Astrocyte of the cerebellum (primary cell): ENCODE data around the gene SGCD.

ENCODE experiments used
- DNase-seq: peaks from one replicate; pipeline ENCODE4 v3.0.0-alpha.2; 2011; ENCODE audit warnings: low read depth
- H3K4me3 ChIP-seq: 2 replicates; pipeline ENCODE4 v1.5.1; 2011; ENCODE audit warnings: mild to moderate bottlenecking, low read depth, low read length, moderate library complexity
- in situ Hi-C: cut with HindIII; loops from 2 replicates; pipeline ENCODE4 v1.10.0; 2017; ENCODE audit warnings: low sequenced_read_pairs
- TF ChIP-seq, protein P1 (sequence below): IDR thresholded peaks from 2 replicates; pipeline ENCODE4 v1.5.1; 2012; ENCODE audit warnings: low read length, low read depth, moderate library complexity, mild to moderate bottlenecking; ENCODE audit errors: missing control alignments

SGCD gene

DNA sequence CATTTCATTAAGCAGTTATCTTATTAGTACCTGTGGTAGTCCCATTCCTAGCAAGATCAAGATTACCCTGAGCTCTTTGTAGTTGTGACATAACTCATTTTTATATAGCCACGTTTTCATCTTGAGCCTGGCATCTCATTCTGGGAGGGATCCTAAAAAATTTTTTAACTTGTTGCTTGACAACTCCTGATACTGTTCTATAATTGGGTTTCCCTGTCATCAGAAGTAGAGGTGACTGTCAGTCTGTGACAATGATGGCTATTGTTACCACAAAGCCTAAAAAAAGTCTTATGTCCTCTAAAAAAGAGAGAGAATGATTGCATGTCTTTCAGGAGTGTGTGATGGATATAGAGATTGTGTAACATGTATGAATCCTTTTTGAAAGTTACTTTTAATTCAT is 164.8 kb downstream of the SGCD start:
- in situ Hi-C loops, result no loop called here
- no peak overlapping the region for H3K4me3 ChIP-seq
- TF ChIP-seq, protein P1, sequence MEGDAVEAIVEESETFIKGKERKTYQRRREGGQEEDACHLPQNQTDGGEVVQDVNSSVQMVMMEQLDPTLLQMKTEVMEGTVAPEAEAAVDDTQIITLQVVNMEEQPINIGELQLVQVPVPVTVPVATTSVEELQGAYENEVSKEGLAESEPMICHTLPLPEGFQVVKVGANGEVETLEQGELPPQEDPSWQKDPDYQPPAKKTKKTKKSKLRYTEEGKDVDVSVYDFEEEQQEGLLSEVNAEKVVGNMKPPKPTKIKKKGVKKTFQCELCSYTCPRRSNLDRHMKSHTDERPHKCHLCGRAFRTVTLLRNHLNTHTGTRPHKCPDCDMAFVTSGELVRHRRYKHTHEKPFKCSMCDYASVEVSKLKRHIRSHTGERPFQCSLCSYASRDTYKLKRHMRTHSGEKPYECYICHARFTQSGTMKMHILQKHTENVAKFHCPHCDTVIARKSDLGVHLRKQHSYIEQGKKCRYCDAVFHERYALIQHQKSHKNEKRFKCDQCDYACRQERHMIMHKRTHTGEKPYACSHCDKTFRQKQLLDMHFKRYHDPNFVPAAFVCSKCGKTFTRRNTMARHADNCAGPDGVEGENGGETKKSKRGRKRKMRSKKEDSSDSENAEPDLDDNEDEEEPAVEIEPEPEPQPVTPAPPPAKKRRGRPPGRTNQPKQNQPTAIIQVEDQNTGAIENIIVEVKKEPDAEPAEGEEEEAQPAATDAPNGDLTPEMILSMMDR, result no peak
- no peak for DNase-seq

DNA sequence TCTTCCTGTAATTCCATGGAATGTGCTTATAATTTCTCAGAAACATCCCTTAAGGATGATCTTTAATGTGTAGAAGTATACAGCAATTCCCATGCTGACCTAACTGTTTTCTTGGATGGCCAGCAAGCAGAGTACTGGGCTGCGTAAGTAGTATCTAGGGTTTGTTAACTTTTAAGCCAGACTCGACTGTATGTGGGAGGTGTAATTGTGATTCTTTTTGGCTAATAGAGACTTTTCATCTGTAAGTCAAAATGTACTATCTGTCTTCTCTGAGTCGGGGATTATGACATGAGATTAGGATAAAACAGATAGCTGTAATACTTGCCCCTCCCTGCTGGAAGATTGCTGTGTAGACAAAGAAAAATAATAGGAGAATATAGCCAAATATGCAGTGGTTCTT is 169.3 kb downstream of the SGCD start:
- TF ChIP-seq, protein P1, result no peak
- no peak overlapping the region for H3K4me3 ChIP-seq
- in situ Hi-C loops, result no loop called here
- no peak for DNase-seq

DNA sequence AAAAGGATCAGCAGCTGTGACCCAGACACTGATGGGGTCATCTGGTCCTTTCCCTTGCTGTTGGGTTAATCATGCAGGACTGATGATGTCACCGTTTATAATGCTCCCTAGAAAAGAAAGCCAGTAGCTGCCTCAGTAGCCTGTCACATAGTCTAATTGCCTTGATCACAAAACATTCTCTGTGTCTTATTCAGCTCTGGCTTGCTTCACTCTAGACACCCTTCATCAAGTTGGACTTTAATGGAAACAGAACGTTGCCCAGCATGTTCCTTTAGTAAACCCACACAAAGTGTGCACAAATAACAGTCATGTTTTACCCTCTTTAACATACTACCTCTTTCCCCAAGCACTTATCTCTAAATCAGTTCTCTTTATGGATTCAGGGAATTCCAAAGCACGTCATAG is 170.8 kb downstream of the SGCD start:
- DNase-seq, result no peak
- in situ Hi-C loops, result no loop called here
- TF ChIP-seq, protein P1, result no peak
- H3K4me3 ChIP-seq, result no peak overlapping the region

DNA sequence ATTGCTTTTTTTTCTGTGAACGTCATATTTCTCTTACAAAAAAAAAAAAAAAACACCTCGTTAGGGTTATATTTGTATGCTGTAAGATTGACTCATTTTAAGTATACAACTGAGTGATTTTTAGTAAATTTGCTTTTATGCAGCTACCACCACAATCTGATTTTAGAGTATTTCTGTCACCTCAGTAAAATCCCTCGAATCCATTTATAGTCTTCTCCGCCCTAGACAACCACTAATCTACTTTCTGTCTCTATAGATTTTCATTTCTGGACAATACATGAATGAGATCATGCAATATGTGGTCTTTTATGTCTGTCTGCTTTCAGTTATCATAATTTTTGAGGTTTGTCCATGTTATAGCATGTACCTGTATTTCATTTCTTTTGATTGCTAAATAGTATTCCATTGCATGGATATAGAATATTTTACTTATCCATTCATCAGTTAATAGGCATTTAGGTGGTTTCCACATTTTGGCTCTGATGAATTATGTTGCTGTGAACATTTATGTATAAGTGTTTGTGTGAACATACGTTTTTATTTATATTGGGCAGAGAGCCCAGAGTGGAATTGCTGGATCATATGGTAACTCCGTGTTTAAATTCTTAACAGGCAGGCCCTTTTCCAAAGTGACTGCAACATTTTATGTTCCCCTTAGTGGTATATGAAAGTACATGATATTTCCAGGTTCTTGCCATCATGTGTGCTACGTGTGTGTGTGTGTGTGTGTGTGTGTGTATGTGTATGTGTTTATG is 171.4 kb downstream of the SGCD start:
- in situ Hi-C loops, result no loop called here
- no peak for DNase-seq
- H3K4me3 ChIP-seq, result no peak overlapping the region
- TF ChIP-seq, protein P1, result no peak

DNA sequence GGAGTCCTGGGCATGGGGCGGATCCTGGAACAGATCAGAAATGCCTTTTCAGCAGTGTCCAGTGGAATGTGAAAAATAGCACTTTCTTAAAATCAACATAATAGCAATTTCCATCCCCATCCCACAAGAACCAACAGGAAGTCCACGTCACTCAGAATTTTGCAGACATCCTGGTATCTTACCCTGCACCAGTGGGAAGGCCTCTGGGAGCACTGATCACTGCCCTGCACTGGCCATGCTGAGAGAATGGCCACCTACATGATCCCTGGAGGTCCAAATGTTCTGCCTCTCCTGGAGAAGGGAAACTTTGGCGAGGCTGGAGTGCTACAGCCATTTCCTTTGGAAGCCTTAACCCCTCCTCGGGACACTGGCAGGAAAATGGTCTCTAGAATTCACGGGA is 173.8 kb downstream of the SGCD start:
- in situ Hi-C loops, result no loop called here
- DNase-seq, result no peak
- no peak overlapping the region for H3K4me3 ChIP-seq
- TF ChIP-seq, protein P1, result no peak

DNA sequence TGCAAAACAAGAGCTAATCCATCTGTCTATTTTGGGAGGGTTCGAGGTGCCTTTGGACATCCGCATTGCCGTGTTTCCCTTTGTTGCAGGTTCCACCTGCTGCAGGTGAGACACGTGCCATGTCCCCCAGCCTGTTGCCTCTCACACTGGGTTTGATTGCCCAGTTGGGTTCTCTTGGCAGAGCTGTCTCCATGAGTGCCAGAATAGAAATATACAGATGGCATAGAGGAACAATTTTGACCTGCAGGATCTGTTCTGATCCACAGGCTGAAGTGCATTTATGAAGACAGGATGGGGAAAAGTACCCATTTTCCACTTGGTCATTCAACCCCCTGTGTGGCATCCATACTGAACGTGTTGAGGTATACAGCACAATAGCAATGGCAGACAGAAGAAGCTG is 178.1 kb downstream of the SGCD start:
- in situ Hi-C loops, result no loop called here
- H3K4me3 ChIP-seq, result no peak overlapping the region
- DNase-seq, result no peak
- TF ChIP-seq, protein P1, result no peak
